Motor neuron (in vitro differentiated cells): Measurements from ENCODE around the gene BMAL1. TPM values are rescaled to one million over a fixed set of nuclear protein-coding genes. Genes with fewer than 3 reads are reported as not detected.

Source experiments
- ATAC-seq, 8 experiments: fragments of 200-7000 bp; cut with Tn5 transposase; replicated peaks in 6 of 8; 2 replicates each; pipeline ENCODE4 v1.8.0; 2021; ENCODE audit warnings: mild to moderate bottlenecking in 8 of 8, moderate library complexity in 8 of 8
- H3K27ac ChIP-seq, 2 donors: fragments of 250-450 bp; sonication (Bioruptor Pico); 2 replicates each; pipeline ENCODE4 v1.9.0; 2021; ENCODE audit warnings: antibody characterized with exemption in 2 of 2, mild to moderate bottlenecking in 2 of 2, moderate library complexity in 1 of 2
- H3K4me1 ChIP-seq, 2 donors: fragments of 250-450 bp; sonication (Bioruptor Pico); replicated peaks in 1 of 2; 2 replicates each; pipeline ENCODE4 v1.6.1; 2021; ENCODE audit warnings: antibody characterized with exemption in 2 of 2, mild to moderate bottlenecking in 2 of 2, moderate library complexity in 1 of 2
- H3K4me3 ChIP-seq, 5 donors: fragments of 250-450 bp; sonication (Bioruptor Pico); 2 replicates each; pipeline ENCODE4 v1.9.0; 2021; ENCODE audit warnings: antibody characterized with exemption in 5 of 5, mild to moderate bottlenecking in 5 of 5, moderate library complexity in 4 of 5
- WGBS, 10 experiments: fragments of 450-650 bp; shearing (Covaris generic); methylation state at CpG; one replicate each; pipeline ENCODE4 v1.0.0; 2022; 5-methylcytosine and 5-hydroxymethylcytosine counted together
- in situ Hi-C, 9 experiments: fragments of 400-800 bp; cut with MboI; loops; one replicate each; pipeline ENCODE4 v1.15.0; 2021; ENCODE audit warnings: low sequenced_read_pairs in 9 of 9, low pct_unique_long_range_greater_than_20kb in 2 of 9; ENCODE audit not compliant: unreplicated experiment in 9 of 9
- total RNA-seq, 8 experiments: library from RNA; unstranded; fragments of 300-600 nt; gene quantifications; 2 replicates each; pipeline versions ENCODE4 v1.2.3 to v1.2.4, GENCODE V29; 2022

BMAL1 gene
- total RNA-seq, 8 experiments from 2014 or later = 2.0 to 23.3 (median 6.1) TPM

DNA sequence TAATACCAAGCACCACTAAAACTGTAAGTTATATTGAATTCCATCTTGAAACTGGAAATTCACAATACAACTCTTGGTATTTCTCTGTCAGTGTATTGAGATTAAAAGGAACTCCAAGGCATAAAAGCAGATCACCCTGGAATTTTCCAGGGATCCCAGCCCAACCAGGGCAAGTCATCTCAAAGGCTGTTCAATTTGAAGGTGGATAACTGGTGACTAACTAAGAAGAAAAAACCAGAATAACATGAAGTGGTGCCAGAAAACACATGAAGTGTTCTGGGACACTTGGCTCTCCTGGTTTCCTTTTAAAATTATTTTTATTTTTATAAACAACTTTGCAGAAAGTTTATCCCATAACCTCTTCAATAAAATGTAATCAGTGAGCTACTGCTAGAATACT, 7.8 kb upstream of the BMAL1 start:
- ATAC-seq = no peak
- in situ Hi-C loops = no loop called here
- Histone ChIP-seq H3K27ac (no peak overlapping the region), H3K4me1 (no peaks in the 10 kb centered on the region), H3K4me3 (no peak overlapping the region)

DNA sequence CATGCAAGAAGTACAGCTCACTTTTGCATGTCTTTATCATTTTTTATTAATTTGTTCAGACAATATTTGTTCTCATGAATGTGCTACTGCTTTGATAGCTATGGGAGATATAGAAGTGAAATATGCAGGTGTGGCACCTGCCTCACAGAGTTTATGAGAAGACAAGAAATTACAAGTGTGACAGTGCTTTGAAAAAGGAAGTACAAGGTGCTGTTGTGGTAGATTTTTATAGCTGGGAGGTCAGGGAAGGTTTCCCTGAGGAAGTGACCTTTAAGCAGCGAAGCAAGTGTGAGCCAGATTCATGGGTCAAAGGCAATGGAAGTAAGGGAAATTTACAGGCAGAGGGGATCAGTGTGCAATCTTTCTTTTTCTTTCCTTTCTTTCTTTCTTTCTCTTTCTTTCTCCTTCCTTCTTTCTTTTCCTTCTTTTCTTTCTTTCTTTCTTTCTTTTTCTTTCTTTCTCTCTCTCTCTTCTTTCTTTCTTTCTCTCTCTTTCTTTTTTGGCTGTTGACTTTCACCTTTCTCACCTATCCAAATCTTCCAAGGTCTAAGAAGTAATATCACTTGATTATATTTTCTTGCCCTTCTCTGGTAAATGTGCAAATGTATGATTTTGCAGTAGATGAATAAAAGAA, 6.4 kb upstream of the BMAL1 start:
- WGBS, 10 experiments = 11 to 80% (median 41%) methylated on average over 1 of the region's 1 CpG; no CpG with 5 or more reads in 2 of the 10 experiments
- H3K27ac ChIP-seq = no peak overlapping the region
- in situ Hi-C loops = no loop called here
- H3K4me3 ChIP-seq = no peak overlapping the region
- peaks cover under 1% of the 10 kb centered on the region in 2 donors for H3K4me1 ChIP-seq
- no peak for ATAC-seq

DNA sequence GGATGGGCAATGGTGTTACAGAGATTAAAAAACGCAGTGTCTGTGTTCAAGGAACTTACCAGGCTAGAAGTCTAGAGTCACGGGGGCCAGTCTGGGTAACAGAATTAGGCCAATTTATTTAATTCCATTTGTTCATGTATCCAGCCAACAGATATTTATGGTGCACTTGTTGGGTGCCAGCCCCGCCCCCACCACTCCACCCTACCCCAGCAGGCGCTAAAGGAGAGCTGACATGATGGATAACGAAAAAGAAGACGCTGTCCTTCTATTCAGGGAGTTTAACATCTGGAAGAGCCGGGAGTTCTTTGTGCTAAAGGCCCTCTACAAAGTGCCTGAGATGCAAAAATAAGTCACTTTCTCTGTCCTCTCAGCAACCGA, 1.1 kb upstream of the BMAL1 start:
- in situ Hi-C loops = no loop called here
- peak overlapping the region; percentile 58 to 88 (median 74) for H3K4me3 ChIP-seq
- 0 to 50% (median 12%) methylated on average over 2 to 7 of the region's 8 CpGs; no CpG with 5 or more reads in 3 of the 10 experiments for WGBS, 10 experiments
- H3K4me1 ChIP-seq = peaks cover 4 to 9% of the 10 kb centered on the region in 2 donors
- H3K27ac ChIP-seq = no peak overlapping the region
- no peak for ATAC-seq

DNA sequence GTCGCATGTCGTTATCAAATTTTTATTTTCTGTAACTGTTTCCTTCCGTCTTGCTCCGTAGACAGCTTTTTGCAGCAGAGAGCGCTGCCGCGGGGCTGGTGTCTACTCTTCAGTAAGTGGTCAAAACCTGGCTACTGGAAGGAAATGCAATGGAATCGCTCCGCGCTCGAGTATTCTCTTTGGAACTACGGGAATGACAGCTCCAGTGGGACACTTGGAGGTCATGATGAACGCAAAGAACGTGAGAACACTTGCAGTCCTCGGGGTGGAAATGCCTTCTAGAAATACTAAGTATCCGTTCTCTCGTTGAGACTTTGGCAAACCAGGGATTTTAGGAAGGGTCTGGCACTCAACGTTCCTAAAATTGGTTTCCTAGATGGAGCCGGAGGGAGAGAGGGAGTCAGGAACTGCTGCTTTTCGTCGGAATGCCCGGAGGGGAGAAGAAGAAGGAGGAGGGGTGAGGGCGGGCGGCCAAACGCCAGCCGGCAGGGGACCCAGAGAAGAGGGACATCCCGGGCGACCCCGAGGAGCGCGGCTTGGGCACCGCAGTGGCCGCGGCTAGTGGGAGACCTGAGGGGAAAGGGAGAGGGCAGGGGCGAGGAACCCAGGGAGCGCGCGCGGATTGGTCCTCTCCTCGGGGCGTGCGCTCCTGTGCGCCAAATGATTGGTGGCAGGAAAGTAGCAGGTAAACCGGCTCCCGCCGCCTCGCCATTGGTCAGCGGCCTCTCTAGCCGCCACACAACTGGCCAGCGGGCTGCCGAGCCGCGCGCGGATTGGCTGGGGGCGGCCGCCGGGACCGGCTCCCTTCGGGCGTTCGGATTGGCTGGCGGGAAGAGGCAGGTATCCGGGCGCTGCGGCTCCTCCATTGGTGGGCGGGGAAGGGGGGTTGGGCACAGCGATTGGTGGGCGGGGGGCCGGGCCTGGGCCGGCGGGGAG, 490 bp upstream of the BMAL1 start:
- peak overlapping the region; percentile 58 to 88 (median 74) for H3K4me3 ChIP-seq
- peak; percentile 86 to 96 (median 94) for ATAC-seq
- no peak overlapping the region for H3K27ac ChIP-seq
- H3K4me1 ChIP-seq = peaks cover 4 to 9% of the 10 kb centered on the region in 2 donors
- in situ Hi-C loops = no loop called here
- WGBS, 10 experiments = 0 to 8% (median 0%) methylated on average over 1 to 17 of the region's 72 CpGs; no CpG with 5 or more reads in 1 of the 10 experiments

DNA sequence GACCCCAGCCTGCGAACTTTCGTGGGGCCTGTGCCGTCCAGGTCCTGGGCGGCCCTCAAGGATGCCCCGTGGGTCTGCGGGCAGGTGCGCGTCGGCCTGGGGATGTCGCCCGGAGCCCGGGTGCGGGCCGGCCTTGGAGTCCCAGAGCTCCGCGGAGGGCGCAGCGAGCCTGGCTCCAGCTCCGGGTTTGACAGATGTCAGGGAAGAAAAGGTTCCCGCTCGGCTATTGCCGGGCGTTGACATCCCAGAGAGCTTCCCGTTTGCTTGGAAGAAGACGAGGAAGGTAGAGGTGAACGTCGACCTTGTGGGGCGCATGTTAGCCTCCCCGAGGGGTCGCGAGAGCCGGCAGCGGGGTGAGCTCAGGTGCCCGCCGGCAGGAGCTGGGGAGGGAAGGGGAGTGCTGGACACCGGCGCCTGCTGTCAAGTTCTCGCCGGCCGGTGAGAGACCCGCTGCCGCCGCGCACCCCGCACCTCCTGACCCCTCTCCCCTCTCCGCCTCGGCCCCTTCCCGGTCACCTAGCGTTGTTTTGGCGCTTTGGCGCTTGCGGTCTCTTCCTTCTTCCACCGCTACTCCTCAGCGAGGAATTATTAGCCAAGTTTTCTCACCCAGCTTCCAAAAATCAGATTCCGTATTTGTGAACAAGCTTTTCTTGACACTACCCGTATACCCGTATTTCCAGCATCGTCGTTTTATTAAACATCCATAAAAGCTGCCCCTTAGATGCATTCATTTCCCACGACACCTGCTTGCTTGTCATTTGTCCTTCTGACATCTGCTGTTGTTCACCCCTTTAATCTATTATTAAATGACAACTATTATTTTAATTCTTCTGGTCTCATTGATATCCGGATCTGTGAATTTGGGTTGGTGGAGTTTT, 1.3 kb downstream of the BMAL1 start:
- Histone ChIP-seq H3K4me3 (peak overlapping the region; percentile 58 to 88 (median 74)), H3K27ac (no peak overlapping the region), H3K4me1 (peaks cover 4 to 9% of the 10 kb centered on the region in 2 donors)
- peak in 2 of 8 experiments; percentile 0 to 1 for ATAC-seq
- in situ Hi-C loops = no loop called here
- 0 to 62% (median 6%) methylated on average over 1 to 17 of the region's 61 CpGs for WGBS, 10 experiments

DNA sequence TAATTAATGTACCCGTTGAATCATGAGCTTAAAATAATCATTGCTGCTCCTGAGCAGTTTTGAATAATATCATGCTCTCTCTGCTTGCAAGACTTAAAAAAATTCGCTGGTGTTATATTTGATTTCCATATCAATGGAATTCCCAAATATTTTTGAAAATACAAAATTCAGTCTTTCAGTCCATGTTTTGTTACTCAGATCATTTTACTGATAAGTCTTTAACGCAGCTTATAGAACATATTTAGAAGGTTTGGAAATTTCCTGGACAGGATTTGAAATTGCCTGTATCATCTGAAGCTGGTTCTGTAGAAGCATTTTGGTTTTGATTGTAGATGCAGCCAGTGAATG, 1.9 kb downstream of the BMAL1 start:
- no peak overlapping the region for H3K27ac ChIP-seq
- ATAC-seq = no peak
- no peak overlapping the region for H3K4me3 ChIP-seq
- peaks cover 4 to 9% of the 10 kb centered on the region in 2 donors for H3K4me1 ChIP-seq
- 33 to 65% (median 50%) methylated on average over 2 to 3 of the region's 3 CpGs for WGBS, 10 experiments
- in situ Hi-C loops = no loop called here

DNA sequence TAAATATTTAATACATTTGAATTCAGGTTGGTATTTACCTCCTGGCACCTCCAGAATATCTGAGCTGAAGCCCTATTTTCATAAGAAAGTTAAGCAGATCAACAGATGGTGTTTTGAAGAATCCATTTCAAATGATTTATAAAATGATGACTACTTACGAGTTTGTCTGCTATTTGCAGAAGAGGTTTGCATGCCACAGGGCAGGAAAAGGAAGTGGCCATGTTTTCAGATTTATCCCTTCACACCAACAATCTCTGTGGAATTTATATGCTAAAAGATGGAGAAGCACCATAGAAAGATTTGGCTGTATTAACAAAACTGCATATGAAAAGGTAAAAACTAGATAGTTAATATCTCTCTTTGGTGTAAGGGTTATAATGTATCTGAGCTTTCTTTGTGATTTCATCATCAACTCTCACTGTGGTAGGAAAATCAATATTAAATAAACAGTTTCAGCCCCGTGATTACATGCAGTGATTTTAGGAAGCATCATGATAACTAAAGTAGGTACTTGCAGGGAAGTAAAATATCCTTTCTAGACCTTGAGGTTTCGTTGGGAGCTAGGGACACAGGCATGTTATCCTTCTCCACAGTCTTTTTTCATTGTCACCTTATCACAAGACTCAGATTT, 2.6 kb downstream of the BMAL1 start:
- 39 to 93% (median 63%) methylated on average over 1 to 3 of the region's 3 CpGs for WGBS, 10 experiments
- H3K27ac ChIP-seq = no peak overlapping the region
- peaks cover 4 to 9% of the 10 kb centered on the region in 2 donors for H3K4me1 ChIP-seq
- no peak overlapping the region for H3K4me3 ChIP-seq
- no peak for ATAC-seq
- in situ Hi-C loops = no loop called here

DNA sequence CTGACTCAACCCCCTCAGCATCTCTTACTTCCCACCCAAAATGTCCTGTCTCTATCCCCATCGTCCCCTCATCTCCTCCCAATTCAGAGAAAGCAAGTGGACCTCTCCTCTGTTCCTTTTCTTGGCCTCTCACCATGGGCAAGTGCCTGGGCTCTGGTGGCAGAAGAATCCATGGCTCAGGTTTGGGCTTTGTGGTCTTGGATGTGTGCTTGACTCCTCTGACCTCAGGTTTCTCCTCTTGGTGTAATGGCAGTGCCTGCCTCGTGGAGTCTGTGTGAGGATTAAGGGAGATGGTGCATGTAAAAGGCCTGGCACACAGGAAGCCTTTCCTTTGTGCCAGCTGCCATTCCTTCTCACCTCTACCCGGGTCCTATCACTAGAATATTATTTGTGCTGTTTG, 3.2 kb downstream of the BMAL1 start:
- WGBS, 10 experiments = 17 to 100% (median 64%) methylated on average over 1 to 3 of the region's 3 CpGs; no CpG with 5 or more reads in 3 of the 10 experiments
- in situ Hi-C loops = no loop called here

DNA sequence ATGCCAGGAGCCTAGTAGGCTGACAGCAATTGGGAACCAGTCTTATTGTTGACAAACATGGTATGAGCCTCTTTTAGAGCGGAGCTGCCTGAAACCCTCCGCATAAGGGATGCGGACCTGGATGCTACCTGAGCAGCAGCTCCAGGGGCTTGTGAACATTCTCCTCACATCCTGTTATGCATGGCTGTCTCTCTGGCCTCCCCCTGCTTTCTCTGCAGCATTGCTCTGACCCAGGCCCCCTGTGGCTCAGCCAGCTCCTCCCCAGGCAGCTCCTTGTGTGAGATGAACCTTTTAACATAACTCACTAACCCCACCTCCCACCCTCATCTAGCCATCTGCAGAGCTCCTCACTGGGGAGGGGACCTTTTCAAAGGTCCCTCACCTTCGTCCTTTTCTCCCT, 6.0 kb downstream of the BMAL1 start:
- Histone ChIP-seq H3K4me3 (no peak overlapping the region), H3K27ac (no peak overlapping the region), H3K4me1 (peaks cover 0 to 3% of the 10 kb centered on the region in 2 donors)
- in situ Hi-C loops = no loop called here
- ATAC-seq = peak in 1 of 8 experiments; percentile 41
- WGBS, 10 experiments = 40 to 100% (median 67%) methylated on average over 1 to 3 of the region's 4 CpGs; no CpG with 5 or more reads in 5 of the 10 experiments

More for the DNA sequence above, 3.2 kb downstream of the BMAL1 start:
- no peak overlapping the region for H3K4me3 ChIP-seq
- no peak for ATAC-seq
- H3K27ac ChIP-seq = no peak overlapping the region
- H3K4me1 ChIP-seq = peaks cover 4 to 9% of the 10 kb centered on the region in 2 donors

DNA sequence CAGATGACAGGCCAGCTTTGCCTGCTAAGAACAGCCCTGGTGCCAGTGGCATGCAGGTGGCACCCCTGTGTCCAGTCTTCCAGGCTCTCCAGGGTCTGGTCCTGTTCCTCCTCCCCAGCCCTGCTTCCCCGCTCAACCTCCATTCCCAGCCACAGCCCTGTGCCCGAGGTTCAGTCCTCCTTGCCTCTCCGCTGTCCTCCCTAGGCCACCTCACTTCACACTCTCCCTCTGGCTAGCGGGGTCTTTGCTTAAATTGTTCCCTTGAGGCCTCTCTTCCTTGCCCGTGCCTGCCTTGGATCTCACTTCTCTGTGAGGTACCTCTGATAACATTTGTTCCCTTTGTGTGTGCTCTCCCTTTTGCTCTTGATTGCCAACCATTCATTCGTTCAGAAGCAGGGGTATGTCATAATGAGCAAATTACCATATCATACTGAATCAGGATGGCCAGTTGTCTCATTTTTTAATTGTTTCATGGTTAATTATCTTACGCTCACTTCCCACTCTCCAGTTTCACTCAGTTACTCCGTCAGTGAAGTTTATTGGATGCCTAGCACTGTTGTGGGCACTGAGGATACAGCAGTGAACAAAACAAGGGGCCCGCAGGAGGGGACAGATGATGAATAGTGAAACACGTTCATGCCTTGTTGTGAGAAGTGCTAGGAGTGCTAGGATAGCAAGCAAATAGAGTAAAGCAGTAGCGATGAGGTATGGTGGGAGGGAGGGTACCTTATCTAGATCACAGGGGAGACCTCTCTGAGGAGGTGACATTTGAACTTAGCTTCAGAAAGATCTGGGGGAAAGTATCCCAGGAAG, 7.4 kb downstream of the BMAL1 start:
- ATAC-seq = no peak
- Histone ChIP-seq H3K4me3 (no peak overlapping the region), H3K4me1 (no peaks in the 10 kb centered on the region), H3K27ac (no peak overlapping the region)
- in situ Hi-C loops = no loop called here
- WGBS, 10 experiments = 68 to 100% (median 78%) methylated on average over 2 to 10 of the region's 11 CpGs

DNA sequence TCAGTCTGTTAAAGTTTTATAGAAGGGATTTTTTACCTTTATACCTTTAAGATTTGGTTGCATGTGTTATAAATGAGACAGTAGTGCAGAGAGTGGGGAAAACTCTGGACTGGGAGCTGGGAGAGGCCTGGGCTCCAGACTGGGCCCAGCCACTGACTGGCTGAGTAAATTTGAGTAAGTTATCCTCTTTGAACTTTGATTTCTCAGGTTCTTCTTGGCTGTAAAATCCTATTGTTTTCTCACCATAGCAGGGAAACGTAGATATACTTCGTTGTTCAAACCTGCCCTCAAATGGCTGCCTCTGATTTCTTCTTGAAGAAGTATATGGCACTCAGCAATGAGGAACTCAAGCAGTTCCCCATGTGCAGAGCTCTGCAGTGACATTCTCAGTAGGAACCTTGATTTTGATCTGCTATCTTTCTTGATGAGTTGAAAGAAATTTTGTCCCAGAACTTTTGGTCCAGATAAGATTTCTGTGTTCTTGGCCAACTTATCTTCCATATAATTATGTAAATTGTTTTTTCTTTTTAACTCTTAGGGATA, 8.8 kb downstream of the BMAL1 start:
- ATAC-seq = no peak
- in situ Hi-C loops = no loop called here
- Histone ChIP-seq H3K4me1 (peaks cover 0 to 2% of the 10 kb centered on the region in 2 donors), H3K27ac (no peak overlapping the region), H3K4me3 (no peak overlapping the region)
- WGBS, 10 experiments = 0 to 50% (median 29%) methylated on average over 1 to 2 of the region's 2 CpGs; no CpG with 5 or more reads in 1 of the 10 experiments

DNA sequence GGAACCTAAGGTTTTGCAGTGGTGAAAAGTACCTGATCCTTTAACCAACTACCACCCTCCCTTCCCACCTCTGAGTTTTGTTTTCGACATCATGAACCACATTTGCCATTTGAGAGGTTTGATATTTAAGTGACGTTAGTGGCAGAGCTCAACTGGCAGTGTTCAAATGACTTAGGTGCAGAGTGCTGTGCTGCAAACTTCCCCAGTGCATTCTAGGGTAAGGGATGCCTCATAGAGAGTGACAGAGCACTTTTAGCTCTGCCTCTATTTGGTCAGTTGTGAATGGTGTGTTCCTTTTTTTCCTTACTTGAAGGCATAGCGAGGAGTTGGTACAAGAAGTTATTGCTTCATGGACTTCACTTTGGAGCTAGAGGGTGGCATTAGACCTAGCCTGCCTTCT, 9.4 kb downstream of the BMAL1 start:
- ATAC-seq = no peak
- H3K27ac ChIP-seq = no peak overlapping the region
- H3K4me3 ChIP-seq = no peak overlapping the region
- peaks cover 0 to 9% of the 10 kb centered on the region in 2 donors for H3K4me1 ChIP-seq
- in situ Hi-C loops = no loop called here
- 50 to 100% (median 90%) methylated on average over 1 to 3 of the region's 3 CpGs; no CpG with 5 or more reads in 2 of the 10 experiments for WGBS, 10 experiments
